BE2C (cell line): Measurements from ENCODE around the gene BTNL8.
"Not testable (repeated sequence)": the region's sequence is repeated elsewhere in the genome, so short reads cannot be mapped to it uniquely, and the experiment has no call there.

ENCODE experiments used
- DNase-seq: peaks from one replicate; pipeline ENCODE4 v3.0.0-alpha.2; 2020
- H3K27me3 ChIP-seq: fragments of 250-450 bp; sonication (Bioruptor Pico); 2 replicates; pipeline ENCODE4 v1.5.1; 2020; ENCODE audit warnings: mild to moderate bottlenecking
- H3K36me3 ChIP-seq: fragments of 250-450 bp; sonication (Bioruptor Pico); 2 replicates; pipeline ENCODE4 v1.5.1; 2020; ENCODE audit warnings: mild to moderate bottlenecking
- H3K4me1 ChIP-seq: fragments of 250-450 bp; sonication (Bioruptor Pico); 2 replicates; pipeline ENCODE4 v1.5.1; 2020
- H3K4me3 ChIP-seq: 2 replicates; pipeline ENCODE4 v1.5.1; 2011; ENCODE audit warnings: low read depth, low read length
- H3K9me3 ChIP-seq: fragments of 250-450 bp; sonication (Bioruptor Pico); 2 replicates; pipeline ENCODE4 v1.5.1; 2020
- TF ChIP-seq, protein P1 (sequence below): IDR thresholded peaks from 2 replicates; pipeline ENCODE4 v1.5.1; 2012; ENCODE audit warnings: mild to moderate bottlenecking, low read depth, low read length

BTNL8 gene

GRCh38 chr5:180873615-180874520, 25.1 kb upstream of the BTNL8 start:
- no peaks in the 10 kb centered on the region for H3K9me3 ChIP-seq
- no peaks in the 10 kb centered on the region for H3K27me3 ChIP-seq
- TF ChIP-seq, protein P1, sequence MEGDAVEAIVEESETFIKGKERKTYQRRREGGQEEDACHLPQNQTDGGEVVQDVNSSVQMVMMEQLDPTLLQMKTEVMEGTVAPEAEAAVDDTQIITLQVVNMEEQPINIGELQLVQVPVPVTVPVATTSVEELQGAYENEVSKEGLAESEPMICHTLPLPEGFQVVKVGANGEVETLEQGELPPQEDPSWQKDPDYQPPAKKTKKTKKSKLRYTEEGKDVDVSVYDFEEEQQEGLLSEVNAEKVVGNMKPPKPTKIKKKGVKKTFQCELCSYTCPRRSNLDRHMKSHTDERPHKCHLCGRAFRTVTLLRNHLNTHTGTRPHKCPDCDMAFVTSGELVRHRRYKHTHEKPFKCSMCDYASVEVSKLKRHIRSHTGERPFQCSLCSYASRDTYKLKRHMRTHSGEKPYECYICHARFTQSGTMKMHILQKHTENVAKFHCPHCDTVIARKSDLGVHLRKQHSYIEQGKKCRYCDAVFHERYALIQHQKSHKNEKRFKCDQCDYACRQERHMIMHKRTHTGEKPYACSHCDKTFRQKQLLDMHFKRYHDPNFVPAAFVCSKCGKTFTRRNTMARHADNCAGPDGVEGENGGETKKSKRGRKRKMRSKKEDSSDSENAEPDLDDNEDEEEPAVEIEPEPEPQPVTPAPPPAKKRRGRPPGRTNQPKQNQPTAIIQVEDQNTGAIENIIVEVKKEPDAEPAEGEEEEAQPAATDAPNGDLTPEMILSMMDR, result no peak
- H3K4me1 ChIP-seq, result no peaks in the 10 kb centered on the region
- no peak for DNase-seq
- no peak overlapping the region for H3K4me3 ChIP-seq
- H3K36me3 ChIP-seq, result no peaks in the 10 kb centered on the region

GRCh38 chr5:180874804-180875582, 24.0 kb upstream of the BTNL8 start:
- H3K27me3 ChIP-seq, result no peaks in the 10 kb centered on the region
- TF ChIP-seq, protein P1, result no peak
- no peaks in the 10 kb centered on the region for H3K36me3 ChIP-seq
- no peaks in the 10 kb centered on the region for H3K9me3 ChIP-seq
- H3K4me3 ChIP-seq, result no peak overlapping the region
- no peak for DNase-seq
- no peaks in the 10 kb centered on the region for H3K4me1 ChIP-seq

DNA sequence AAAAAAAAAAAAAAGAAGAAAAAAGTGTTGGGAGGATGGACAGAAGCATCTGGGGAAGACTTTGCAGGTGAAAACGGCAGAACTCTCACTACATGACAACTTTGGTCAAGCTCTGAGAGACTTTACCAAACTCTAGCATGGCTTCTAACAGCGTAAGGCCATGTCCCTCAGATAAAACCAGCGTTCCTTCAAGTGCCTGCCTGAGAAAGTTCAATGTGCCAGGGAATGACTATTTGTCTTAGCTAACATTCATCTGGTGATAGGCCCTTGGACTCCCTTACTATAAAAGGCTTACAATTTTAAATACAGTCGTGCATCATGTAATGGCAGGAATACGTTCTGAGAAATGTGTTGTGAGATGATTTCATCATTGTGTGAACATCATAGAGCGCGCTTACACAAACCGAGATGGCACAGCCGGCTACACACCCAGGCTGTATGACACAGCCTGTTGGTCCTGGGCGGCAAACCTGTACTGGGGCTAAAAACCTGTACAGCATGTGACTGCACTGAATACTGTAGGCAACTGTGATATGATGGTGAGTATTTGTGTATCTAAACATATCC, 23.0 kb upstream of the BTNL8 start:
- no peaks in the 10 kb centered on the region for H3K27me3 ChIP-seq

DNA sequence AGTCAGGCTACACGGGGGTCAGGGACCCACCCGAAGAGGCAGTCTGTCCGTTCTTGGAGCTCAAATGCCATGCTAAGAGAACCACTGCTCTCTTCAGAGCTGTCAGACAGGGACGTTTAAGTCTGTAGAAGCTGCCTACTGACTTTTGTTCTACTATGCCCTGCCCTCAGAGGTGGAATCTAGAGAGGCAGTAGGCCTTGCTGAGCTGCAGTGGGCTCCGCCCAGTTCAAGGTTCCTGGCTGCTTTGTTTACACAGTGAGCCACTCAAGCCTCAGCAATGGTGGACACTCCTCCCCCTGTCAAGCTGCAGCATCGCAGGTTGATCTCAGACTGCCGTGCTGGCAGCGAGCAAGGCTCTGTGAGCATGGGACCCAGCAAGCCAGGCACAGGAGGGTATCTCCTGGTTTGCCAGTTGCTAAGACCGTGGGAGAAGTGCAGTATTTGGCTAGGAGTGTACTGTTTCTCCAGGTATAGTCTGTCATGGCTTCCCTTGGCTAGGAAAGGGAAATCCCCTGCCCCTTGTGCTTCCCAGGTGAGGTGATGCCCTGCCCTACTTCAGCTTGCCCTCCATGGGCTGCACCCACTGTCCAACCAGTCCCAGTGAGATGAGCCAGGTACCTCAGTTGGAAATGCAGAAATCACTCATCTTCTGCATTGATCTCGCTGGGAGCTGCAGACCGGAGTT, 13.0 kb upstream of the BTNL8 start:
- DNase-seq, H3K36me3 ChIP-seq, H3K4me3 ChIP-seq, H3K4me1 ChIP-seq, H3K9me3 ChIP-seq, H3K27me3 ChIP-seq: not testable (repeated sequence)

More for the DNA sequence above, 23.0 kb upstream of the BTNL8 start:
- Histone ChIP-seq H3K4me3 (no peak overlapping the region), H3K36me3 (no peaks in the 10 kb centered on the region), H3K9me3 (no peaks in the 10 kb centered on the region), H3K4me1 (no peaks in the 10 kb centered on the region)
- TF ChIP-seq, protein P1, result no peak
- no peak for DNase-seq

DNA sequence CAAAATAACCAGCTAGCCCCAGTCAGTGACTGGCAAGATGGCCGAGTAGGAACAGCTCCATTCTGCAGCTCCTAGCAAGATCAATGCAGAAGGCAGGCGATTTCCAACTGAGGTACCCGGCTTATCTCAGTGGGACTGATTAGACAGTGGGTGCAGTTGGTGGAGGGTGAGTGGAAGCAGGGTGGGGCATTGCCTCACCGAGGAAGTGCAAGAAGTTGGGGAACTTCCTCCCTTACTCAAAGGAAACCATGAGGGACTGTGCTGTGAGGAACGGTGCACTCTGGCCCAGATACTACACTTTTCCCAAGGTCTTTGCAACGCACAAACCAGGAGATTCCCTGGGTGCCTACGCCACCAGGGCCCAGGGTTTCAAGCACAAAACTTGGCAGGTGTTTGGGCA, 9.6 kb upstream of the BTNL8 start:
- Histone ChIP-seq H3K36me3 (no peaks in the 10 kb centered on the region), H3K4me1 (no peaks in the 10 kb centered on the region), H3K27me3 (peaks cover 9% of the 10 kb centered on the region), H3K4me3 (no peak overlapping the region), H3K9me3 (no peaks in the 10 kb centered on the region)
- TF ChIP-seq, protein P1, result no peak
- DNase-seq, result no peak

DNA sequence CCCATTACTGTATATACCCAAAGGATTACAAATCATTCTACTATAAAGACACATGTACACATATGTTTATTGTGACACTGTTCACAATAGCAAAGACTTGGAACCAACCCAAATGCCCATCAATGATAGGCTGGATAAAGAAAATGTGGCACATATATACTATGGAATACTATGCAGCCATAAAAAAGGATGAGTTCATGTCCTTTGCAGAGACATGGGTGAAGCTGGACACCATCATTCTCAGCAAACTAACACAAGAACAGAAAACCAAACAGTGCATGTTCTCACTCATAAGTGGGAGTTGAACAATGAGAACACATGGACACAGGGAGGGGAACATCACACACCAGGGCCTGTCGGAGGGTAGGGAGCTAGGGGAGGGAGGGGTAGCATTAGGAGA, 3.6 kb upstream of the BTNL8 start:
- not testable (repeated sequence) for DNase-seq, H3K4me1 ChIP-seq, H3K4me3 ChIP-seq, H3K27me3 ChIP-seq, H3K9me3 ChIP-seq, H3K36me3 ChIP-seq
